Psoas muscle (tissue), 8 donors: ENCODE measurements around the gene RBM14. TPM values are rescaled to one million over a fixed set of nuclear protein-coding genes. Genes with fewer than 3 reads are reported as not detected.

Source experiments
- ATAC-seq, 4 donors: fragments of 200-7000 bp; cut with Tn5 transposase; one replicate each; pipeline ENCODE4 v1.9.1; 2020; ENCODE audit warnings: moderate library complexity in 3 of 4, mild to moderate bottlenecking in 2 of 4
- DNase-seq, 2 donors: peaks; one replicate each; pipeline ENCODE4 v3.0.0-alpha.2; 2020
- H3K27ac ChIP-seq: fragments of 200-600 bp; one replicate; pipeline ENCODE4 v1.8.0; 2022
- H3K27me3 ChIP-seq, 3 donors: fragments of 200-600 bp in 1 of 3; one replicate each; pipeline versions ENCODE4 v1.6.1 to v1.8.0; 2013 to 2022; ENCODE audit warnings: low read length in 2 of 3, mild to moderate bottlenecking in 2 of 3, moderate library complexity in 1 of 3; ENCODE audit not compliant: insufficient read depth in 3 of 3
- H3K36me3 ChIP-seq, 2 donors: fragments of 200-600 bp in 1 of 2; one replicate each; pipeline versions ENCODE4 v1.6.1 to v1.8.0; 2013 to 2022; ENCODE audit warnings: low read depth in 1 of 2, mild to moderate bottlenecking in 1 of 2, moderate library complexity in 1 of 2; ENCODE audit not compliant: insufficient read depth in 1 of 2
- H3K4me1 ChIP-seq: fragments of 200-600 bp; one replicate; pipeline ENCODE4 v1.8.0; 2022
- H3K4me3 ChIP-seq: fragments of 200-600 bp; one replicate; pipeline ENCODE4 v1.8.0; 2022; ENCODE audit warnings: mild to moderate bottlenecking
- H3K9me3 ChIP-seq: fragments of 200-600 bp; one replicate; pipeline ENCODE4 v1.8.0; 2022
- WGBS, 3 donors: extraction: QIAGEN DNeasy Blood & Tissue Kit; methylation state at CpG; one replicate each; pipeline versions ENCODE4 v1.1.6 to v1.1.7; 2013; 5-methylcytosine and 5-hydroxymethylcytosine counted together
- intact Hi-C, 2 donors: fragments of 100-400 bp; cut with DNase I; formaldehyde crosslinking; loops; one replicate each; pipeline versions ENCODE4 v1.11.0 to v1.14.2; 2022
- polyA plus RNA-seq, 3 donors: library from polyadenylated mRNA; stranded (reverse); fragments of 200-250 nt; gene quantifications; one replicate each; pipeline ENCODE4 v1.2.3, GENCODE V29; 2013
- total RNA-seq, 4 donors: library from RNA; stranded (reverse); fragmentation: NEBNext Ultra II Directional in 2 of 4; extraction: Animal tissue kit (Norgen Biotek cat#: 25700) in 2 of 4; gene quantifications; one replicate each; pipeline versions ENCODE4 v1.2.1 to v1.2.4, GENCODE V29; 2021 to 2023
- TF ChIP-seq, protein P1 (sequence below): fragments of 200-600 bp; IDR thresholded peaks from one replicate; pipeline ENCODE4 v1.8.0; 2022; ENCODE audit warnings: antibody characterized with exemption
- donor health status: healthy with polysubstance abuse.
- donor health status: DM: no; HTN: no; CAD: no; lungs with moderate emphysema.
- donor health status: Bipolar disorder and iron deficiency.
- donor health status: healthy.
- donor health status: DM: yes; HTN: yes; CAD: no.
- donor health status: DM: no; HTN: no; CAD: no.
- donor health status: DM: no; HTN: no; CAD: no.
- donor health status: DM: yes; HTN: yes; CAD: no.

Gene RBM14
- total and polyA plus RNA-seq, 7 donors = 15.0 to 39.3 (median 22.6) TPM

DNA sequence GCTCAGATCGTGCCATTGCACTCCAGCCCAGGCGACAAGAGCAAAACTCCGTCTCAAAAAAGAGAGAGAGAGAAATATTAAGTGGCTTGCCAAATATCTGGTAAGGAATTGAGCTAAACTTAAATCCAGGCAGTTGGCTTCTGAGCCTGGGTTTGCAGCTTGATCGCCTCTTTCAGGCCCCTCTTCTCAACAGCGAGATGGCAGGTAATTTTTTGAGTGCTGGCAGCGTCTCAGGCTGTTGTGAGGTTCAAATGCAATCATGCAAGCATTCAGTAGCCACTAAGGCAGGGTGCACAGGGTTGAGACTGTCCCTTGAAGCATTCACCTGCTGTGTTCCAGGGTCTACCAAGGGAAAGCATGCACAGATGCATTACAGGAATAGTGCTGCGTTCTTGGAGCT, 47.4 kb upstream of the RBM14 start:
- no peak for ATAC-seq
- Histone ChIP-seq H3K36me3 (peaks cover 0 to 34% of the 10 kb centered on the region in 2 donors), H3K4me1 (peaks cover 12% of the 10 kb centered on the region), H3K27me3 (no peaks in the 10 kb centered on the region), H3K4me3 (no peak overlapping the region), H3K9me3 (no peaks in the 10 kb centered on the region), H3K27ac (peak overlapping the region; percentile 65)
- TF ChIP-seq, protein P1, sequence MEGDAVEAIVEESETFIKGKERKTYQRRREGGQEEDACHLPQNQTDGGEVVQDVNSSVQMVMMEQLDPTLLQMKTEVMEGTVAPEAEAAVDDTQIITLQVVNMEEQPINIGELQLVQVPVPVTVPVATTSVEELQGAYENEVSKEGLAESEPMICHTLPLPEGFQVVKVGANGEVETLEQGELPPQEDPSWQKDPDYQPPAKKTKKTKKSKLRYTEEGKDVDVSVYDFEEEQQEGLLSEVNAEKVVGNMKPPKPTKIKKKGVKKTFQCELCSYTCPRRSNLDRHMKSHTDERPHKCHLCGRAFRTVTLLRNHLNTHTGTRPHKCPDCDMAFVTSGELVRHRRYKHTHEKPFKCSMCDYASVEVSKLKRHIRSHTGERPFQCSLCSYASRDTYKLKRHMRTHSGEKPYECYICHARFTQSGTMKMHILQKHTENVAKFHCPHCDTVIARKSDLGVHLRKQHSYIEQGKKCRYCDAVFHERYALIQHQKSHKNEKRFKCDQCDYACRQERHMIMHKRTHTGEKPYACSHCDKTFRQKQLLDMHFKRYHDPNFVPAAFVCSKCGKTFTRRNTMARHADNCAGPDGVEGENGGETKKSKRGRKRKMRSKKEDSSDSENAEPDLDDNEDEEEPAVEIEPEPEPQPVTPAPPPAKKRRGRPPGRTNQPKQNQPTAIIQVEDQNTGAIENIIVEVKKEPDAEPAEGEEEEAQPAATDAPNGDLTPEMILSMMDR = no peak
- intact Hi-C loops = no loop called here
- no peak for DNase-seq
- WGBS, 3 donors = 74 to 88% (median 78%) methylated on average over 7 of the region's 7 CpGs

DNA sequence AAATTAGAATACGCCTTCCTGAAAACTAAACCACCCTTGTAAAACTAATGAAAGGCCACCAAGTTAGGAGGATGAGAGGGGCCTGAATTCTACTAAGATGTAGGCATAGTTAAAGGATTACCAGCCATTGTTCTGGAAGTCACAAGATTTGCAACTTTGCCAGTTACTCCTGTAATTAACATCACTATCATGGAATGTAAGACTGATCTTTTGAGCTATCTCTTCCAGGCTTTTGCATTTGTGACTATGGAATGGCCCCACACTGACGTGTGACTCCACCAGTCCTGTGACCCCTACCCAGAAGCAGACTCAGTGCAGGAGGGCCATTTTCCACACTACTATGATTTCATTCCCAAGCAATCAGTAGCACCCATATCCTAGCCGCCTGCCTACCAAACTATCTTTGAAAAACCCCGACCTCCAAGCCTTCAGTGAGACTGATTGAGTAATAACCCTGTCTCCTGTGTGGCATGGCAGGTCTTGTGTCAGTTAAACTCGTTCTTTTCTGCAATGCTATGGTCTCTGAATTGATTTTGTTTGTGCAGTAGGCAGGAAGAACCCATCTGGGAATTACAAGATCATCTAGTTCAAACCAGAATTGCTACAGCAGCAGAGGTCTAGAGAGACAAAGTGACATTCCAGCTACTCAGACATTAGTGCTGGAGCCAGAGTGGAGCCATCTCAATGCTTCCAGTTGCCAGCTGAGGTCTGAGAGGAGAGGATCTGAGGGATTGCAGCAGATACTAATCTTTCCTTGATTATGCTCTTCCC, 46.2 kb upstream of the RBM14 start:
- Histone ChIP-seq H3K4me1 (peaks cover 12% of the 10 kb centered on the region), H3K4me3 (no peak overlapping the region), H3K27me3 (no peaks in the 10 kb centered on the region), H3K9me3 (no peaks in the 10 kb centered on the region), H3K36me3 (peaks cover 0 to 22% of the 10 kb centered on the region in 2 donors), H3K27ac (no peak overlapping the region)
- 47 to 53% (median 48%) methylated on average over 5 of the region's 5 CpGs for WGBS, 3 donors
- intact Hi-C loops = no loop called here
- ATAC-seq (no peak), DNase-seq (no peak)
- TF ChIP-seq, protein P1 = no peak

DNA sequence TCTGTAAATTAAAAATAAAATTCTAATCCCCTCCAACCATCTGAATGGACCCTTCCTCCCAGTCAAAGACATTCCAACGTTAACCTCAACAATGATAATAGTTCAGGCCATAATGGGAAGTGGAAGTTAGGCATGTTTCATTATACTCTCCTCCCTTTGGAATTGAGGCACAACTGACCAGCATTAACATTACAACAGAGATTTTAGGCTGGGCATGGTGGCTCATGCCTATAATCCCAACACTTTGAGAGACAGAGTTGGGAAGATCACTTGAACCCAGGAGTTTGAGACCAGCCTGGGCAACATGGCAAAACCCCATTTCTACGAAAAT, 45.6 kb upstream of the RBM14 start:
- 65 to 77% (median 76%) methylated on average over 2 of the region's 2 CpGs for WGBS, 3 donors
- Histone ChIP-seq H3K9me3 (no peaks in the 10 kb centered on the region), H3K27me3 (no peaks in the 10 kb centered on the region), H3K27ac (no peak overlapping the region), H3K4me1 (peaks cover 12% of the 10 kb centered on the region), H3K4me3 (no peak overlapping the region), H3K36me3 (peaks cover 0 to 16% of the 10 kb centered on the region in 2 donors)
- ATAC-seq = no peak
- no peak for DNase-seq
- intact Hi-C loops = no loop called here
- TF ChIP-seq, protein P1 = no peak

DNA sequence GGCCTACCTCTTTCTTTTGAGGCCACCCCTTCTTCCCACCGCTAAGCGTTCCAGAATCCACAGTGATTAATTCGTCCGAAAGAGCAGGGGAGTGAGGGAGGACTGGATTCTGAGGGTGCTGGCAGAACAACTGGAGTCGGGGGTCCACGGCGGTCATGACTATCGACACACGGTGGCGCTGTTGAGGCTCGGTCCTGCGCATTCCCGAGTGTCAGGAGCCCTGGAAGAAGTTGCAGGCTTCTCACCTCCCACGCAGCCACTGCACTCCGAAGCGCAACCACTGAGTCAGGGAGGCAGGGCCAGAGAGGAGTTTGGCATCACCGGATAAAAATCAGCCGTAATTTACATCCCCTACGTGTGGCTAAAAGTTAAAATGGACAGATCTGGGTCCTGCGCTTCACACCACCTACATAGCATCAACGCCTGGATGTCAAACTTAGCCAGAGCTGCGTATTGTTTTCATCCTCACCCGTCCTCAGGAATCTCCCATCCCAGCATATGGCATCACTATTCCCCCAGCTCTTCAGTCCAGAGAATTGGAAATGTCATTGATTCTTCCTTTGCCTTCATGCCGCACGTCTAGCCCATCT, 37.3 kb upstream of the RBM14 start:
- Histone ChIP-seq H3K36me3 (no peaks in the 10 kb centered on the region), H3K27ac (no peak overlapping the region), H3K4me1 (no peaks in the 10 kb centered on the region), H3K4me3 (no peak overlapping the region), H3K9me3 (no peaks in the 10 kb centered on the region), H3K27me3 (no peaks in the 10 kb centered on the region)
- DNase-seq (peak; percentile 83 to 86), ATAC-seq (peak; percentile 74 to 95 (median 92))
- intact Hi-C loops = loop anchor here (1.0 to 5.0 kb wide), 3 partner anchors 99 to 253 kb away; no protein-coding TSS in a partner anchor
- 16 to 19% (median 18%) methylated on average over 25 of the region's 25 CpGs for WGBS, 3 donors
- TF ChIP-seq, protein P1 = peak; percentile 75
